GM19193 (cell line): ENCODE data around the gene ANTXR1.

Source experiments
- POLR2A ChIP-seq: IDR thresholded peaks from 4 replicates; pipeline ENCODE4 v1.6.1; 2011; ENCODE audit not compliant: insufficient read depth, insufficient read length; ENCODE audit errors: extremely low read depth

Gene ANTXR1

DNA sequence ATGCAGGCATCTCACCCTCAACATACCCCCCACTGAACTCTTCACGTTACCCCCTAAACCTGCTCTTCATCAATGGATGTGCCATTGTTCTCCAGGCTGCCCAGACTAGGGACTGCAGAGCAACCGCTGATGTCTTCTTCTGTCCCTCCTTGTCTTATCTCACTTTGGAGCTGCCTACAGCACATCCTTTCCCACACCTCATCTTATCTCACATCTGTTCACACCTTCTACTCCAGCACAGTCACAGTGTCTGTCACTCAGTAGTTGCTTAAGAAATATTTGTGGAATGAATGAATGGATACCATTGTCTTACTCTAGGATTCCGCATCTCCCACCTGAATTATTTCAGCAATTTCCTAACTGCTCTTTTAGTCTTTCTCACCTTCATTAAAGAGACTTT is 144.5 kb downstream of the ANTXR1 start:
- TF ChIP-seq POLR2A: no peak

DNA sequence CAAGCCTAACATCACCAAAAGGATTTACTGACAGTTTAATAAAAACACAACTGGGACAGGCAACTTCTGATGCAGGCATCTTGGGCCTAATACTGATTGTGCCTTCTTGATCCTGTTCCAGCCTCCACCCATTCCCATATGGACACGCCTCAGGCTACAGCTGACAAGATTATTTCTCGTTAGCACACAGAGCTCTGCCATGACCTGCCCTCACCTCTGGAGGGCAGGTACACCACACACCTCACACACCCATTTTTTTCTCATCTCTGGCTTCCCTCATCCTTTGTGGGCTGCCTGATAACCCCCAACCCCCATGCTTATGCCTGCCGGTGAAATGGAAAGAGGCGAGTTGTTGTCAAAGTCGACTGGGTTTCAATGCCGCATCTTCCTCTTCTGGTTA is 147.0 kb downstream of the ANTXR1 start:
- no peak for TF ChIP-seq POLR2A

GRCh38 chr2:69162057-69162456 is 149.1 kb downstream of the ANTXR1 start:
- no peak for TF ChIP-seq POLR2A

GRCh38 chr2:69163109-69163508 is 150.1 kb downstream of the ANTXR1 start:
- TF ChIP-seq POLR2A: no peak

DNA sequence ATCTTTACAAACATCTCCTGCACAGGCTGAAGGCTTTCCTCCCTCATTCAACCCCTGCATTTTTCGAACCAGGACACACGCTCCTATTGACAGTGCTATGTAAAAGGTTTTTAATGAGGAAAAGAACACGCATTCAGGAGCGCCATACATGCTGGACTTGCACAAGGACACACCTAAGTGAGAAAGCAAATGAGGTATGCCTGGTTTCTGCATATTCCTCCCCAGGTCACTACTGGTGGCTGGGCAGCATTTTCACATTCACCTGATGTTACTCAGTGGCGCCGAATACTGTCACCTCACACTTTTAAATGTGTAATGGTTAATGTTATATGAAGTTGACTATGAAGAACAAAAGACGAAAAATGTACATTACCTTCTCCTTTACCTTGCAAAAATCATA is 150.6 kb downstream of the ANTXR1 start:
- no peak for TF ChIP-seq POLR2A

DNA sequence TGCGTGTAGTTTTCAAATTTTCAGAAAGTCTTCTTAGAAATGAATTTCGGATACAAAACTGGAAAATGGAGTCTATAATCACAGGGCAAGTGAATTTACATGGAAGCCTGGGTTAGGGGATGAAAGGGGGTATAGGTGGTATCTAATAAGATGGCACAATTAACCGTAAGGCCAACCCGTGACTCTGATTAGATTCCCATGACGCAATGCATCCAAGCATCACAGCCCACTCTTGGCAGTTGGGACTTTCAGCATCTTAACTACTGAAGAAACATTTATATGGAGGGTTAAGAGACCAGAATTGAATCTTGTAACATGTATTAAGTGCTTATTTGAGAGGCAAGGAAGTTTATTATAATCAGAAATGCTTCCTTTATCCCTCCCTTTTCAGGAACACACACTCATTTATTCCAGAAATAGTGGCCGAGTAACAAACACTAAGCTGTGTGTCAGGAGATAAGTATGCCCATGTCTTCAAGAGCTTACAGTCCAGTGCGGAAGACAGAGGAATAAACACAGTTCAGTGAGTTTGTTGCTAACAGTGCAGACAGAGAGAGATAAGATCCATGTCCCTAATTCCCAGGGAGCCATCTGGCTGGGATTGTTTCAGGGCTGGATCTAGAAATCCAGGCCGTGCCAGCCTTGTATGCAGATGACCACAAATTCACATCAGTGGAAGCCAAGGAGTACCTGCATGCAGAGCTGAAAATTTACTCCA is 151.2 kb downstream of the ANTXR1 start:
- TF ChIP-seq POLR2A: no peak

DNA sequence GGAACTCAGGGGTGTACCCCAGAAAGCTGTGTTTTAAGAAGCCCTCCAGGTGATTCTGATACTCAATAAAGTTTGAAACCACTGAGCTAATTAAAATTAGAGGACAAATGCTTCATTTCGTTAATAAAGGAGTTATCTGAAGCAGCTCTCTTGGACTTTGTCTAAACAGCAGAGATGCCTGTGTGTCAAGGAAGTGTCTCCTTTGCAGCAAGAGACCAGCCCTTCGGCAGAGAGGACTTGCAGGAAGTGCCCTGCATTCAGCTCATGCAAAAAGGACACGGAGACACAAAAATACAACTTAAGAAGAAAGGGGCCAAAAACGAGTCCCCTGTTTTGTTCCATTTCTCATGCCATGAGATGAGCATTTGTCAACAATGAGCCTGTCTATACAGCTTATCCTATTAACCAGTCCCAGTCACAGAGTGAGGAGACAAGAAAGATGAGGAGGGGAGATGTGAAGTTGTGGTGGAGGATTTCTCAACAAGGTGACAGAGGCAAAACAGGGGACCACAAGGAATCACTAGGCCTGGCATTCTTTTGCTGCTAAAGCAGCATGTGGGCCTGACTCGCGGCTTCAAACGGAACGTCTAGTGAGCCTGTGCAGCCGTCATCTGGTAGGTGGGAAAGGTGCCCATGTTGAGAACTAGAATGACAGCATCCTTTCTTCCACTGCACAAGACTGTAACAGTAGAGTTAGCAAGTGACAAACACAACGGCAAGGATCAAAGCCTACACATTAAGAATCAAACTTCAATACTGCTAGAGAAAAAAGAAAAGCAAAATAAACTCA is 152.3 kb downstream of the ANTXR1 start:
- no peak for TF ChIP-seq POLR2A

GRCh38 chr2:69166465-69166811 is 153.5 kb downstream of the ANTXR1 start:
- no peak for TF ChIP-seq POLR2A

DNA sequence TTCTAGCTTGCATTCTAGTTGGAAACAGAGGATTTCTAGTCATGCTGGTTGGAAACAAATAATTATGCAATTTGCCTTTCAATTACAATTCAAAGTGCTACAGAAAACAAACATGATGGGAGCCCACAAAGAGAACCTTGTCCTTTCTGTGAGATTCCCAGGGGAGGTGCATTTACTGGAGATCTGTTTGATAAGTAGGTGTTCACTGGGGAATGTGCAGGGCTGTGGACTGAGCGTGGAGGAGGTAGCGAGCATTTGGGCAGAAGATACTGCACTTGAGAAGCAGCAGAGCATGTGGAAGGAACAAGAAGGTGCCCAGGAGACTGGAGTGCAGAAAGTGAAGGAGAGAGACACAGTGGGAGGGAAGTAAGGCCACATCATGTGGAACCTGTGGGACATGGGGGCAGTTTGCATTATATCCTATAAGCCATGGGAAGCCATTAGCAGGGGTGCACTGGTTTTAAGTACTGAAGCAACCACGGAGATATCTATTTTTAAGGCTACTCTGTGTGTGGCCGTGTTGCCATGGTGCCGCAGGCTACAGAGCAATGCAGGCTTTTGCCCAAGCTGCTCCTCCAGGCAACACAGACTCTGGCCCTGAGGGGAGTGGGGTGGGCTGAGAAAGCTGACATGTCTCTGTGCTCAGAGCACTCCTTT is 154.0 kb downstream of the ANTXR1 start:
- no peak for TF ChIP-seq POLR2A

DNA sequence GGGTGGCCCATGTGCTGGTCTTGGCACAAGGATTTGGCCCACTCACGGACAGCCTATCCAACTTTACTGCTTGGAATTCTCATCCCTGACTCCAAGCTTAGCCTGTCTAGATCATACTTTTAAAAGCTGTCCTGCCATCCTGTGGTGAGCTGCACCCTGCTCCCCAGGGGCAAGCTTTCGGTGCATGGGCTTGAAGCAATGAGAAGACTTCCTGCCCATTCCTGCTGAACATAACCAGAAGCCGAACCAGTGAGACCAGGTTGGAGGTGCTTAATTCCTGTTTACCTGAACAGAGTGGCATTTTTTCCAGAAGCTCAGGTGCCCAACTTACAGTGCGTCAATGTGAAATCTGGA is 154.5 kb downstream of the ANTXR1 start:
- no peak for TF ChIP-seq POLR2A

DNA sequence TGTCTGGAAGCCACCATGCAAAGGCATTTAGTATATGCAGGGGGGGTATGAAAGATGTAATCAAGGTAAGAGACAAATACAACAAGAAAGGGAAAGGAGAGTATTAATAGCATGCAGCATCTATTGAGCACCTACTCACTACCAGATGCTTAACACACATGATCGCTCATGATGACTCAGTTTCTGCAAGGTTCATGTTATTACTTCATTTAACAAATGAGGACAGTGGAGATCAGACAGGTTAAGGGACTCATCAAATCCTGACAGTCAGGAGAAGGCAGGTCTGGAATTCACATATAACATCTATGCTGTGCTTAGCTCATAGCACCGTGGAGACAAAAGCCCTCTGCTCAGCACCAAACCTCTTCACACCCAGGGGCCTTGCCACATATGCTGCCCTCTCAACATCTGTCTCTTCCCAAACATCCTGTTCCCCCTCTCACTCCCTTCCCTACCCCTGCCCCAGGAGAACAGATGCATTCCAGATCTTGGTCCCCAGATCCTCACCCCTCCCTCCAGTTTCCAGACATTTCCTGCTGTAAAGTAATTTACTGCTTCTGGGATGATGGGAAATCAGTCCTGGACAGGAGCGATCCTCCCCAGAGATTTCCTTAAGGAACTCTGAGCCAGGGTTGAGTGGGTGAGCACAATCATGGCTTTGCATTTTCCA is 155.3 kb downstream of the ANTXR1 start:
- TF ChIP-seq POLR2A: no peak

DNA sequence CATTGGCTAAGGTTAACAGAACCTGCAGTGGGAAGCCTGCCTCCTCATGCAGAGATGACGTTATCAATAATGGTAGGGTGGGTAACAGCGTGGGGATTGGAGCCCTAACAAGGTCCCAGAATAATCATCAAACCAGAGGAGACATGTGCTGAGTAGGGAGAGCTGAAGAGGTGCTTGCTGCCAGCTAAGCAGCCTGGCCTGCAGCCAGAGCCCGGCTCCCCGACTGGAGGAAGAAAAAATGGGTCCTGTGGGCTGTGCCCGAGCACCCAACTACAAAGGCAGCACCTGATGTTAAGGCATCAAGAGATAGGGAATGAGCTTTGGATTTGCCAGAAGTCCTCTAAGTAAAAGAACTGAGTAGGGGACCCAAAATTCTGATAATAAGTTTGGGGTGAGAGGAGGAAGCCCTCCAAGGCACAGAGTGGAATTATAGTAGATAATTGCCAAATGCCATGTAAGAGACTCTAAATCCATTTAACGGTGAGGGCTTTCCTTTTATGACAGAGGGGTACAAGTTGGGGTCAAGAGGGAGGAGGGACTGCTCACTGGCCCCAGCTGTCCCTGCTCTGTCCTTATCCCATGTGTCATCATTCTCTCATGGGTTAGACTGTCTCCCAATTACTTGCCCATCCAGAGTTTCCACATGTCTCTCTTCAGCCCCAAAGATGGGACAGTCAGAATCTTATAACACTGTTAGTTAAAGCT is 156.1 kb downstream of the ANTXR1 start:
- no peak for TF ChIP-seq POLR2A

DNA sequence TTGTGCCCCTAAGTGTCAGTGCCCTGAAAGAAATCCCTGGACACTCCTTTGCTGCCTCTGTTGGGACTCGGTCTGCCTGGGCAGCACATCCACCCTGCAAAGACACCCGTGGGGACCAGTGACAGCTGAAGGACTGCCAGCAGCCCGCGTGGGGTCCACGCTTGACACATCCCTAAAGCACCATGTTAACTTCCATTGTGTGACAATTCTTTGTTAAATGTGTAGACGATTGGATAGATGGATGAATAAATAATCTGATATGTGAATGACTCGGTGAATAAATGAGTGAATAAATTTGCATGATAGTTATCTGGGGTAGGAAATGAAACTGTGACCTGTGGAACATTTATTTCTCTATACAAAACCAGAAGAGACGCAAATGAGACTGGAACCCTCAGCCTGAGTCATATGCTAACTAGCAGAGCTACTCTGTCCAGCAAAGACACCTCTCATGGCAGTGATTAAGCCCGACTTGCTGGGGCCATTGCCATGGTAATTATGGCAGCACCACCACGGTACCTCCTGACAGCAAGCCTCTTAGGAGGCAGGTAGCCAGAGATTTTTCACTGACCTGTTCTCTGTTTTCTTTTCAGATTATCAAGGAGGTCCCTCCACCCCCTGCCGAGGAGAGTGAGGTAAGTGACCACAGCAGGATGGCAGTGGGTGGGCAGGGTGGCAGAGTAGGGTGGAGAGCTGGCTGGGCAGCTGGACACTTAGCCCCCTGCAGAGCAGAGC is 156.8 kb downstream of the ANTXR1 start:
- no peak for TF ChIP-seq POLR2A

DNA sequence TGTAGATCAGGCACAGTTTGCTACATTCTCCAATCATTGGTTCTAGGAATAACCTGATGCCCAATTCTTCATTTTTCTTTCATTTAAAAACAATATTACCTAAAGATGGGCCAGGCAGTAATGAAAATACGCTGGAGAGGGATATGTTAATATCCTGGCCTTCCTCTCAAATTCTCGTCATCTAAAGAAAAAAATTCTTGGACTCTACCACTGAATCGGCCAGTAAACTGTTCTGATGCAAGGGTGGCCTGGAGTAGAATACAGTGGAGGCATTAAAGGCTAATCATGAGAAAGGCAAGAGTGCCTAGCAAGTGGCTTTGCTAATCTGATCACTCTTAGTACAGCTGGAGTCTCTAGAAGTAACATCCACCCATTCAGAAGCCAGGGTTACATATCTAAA is 157.7 kb downstream of the ANTXR1 start:
- TF ChIP-seq POLR2A: no peak
